T1000 (cell line): Measurements from ENCODE around the gene SLC3A2.
"Not testable (repeated sequence)": the region's sequence is repeated elsewhere in the genome, so short reads cannot be mapped to it uniquely, and the experiment has no call there.

Experiments used
- DNase-seq: peaks from one replicate; lab custom pipeline; 2025; ENCODE audit warnings: mixed read lengths; lab: John Stamatoyannopoulos, UW

SLC3A2 gene

GRCh38 chr11:62880803-62881578, at the start of gene SLC3A2:
TSS of gene SLC3A2 (plus strand) at chr11:62880896. CDS start at chr11:62881024, 128 bp downstream.
- DNase-seq = peak; percentile 65

- no peak for DNase-seq
Observed at GRCh38 chr11:62830904-62831519, 49.7 kb upstream of the SLC3A2 start.

DNA sequence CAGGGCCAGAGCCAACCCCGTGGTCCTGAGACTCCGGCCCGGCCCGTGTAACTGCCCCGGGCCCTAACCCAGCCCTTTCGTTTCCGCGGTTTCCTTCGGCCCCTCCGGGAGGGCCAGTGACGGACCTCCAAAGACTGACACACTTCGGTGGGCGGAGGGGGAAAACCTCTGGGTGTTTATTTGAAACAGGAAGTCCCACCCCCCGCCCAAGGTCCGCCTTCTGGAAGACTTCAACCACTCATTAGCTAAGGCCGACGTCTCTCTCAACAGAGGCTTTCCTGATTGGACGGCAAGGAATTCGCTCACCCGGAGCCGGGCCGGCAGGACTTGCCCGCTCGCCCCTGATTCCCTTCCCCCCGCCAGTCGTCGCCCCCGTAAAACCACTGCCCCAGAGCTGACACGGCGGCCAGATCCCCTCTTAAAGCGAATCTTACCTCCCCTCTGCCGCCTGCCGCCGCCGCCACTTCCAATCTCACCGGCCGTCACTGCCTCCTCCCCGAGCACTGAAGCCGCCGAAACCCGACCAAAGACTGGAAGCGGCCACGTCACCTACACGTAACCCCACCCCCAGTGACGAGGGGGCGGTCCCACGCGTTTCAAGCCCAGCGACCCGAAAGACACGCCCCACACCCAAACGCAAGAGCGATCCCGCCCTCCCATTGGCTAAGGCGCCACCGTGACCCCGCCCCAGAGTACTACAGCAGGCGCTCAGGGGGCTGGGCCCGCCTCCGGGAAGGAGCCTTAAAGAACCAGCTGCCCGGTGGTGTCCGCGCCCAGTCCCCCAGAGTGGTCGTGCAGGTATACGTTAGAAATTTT, 49.0 kb upstream of the SLC3A2 start, which contains the start of gene STX5:
STX5 (minus strand) TSS at position 532 of the 816 bp plus-strand sequence. CDS start 808 bp downstream, outside the sequence.
- DNase-seq = peak; percentile 98

- no peak for DNase-seq
Observed at GRCh38 chr11:62832336-62833234, 48.1 kb upstream of the SLC3A2 start, which contains the start of gene TEX54. TSS of gene TEX54 (minus strand) at chr11:62832841.

GRCh38 chr11:62835336-62835735, 45.4 kb upstream of the SLC3A2 start:
- no peak for DNase-seq

DNA sequence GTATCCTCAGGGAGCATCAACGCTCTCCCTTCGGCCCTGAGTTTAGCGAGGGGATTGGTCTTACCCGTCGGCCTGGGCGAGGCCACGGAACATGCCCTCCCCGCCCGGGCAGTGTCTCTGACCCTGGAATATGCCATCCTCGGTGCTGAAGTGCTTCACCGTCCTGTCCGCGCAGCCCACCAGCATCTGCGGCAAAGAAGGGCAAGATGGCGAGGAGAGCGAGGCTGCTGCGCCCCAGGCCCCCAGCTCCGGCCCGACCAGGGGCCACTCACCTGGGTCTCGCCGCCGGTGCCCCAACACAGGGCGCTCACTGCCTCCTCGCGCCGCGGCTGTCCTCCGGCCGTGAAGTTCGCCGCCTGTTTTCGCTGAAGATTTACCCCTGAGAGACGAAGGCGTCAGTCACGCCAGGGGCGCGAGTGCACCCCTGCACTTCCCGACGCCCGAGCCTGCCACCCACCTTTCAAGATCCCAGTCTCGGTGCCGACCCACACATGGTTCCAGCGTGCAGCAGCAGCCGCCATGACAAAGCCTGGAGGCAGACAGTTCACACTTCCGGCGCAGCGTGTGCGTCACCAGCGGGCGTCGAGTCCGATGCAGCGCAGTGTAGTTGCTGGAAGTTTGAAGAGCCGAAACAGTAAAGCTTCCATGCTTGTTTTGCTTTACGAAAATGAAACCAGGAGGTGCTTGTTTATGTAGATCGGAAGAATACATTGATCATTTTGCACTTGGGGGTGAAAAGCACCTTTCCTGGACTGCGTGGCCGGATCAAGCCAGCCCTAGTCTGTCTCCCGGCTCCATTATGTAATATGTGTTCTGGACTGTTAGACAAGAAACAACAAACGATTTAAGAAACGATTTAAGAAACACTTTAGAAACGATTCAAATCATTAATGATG, 41.4 kb upstream of the SLC3A2 start, which contains the start of gene WDR74:
WDR74 (minus strand) TSS at position 541 of the 896 bp plus-strand sequence; CDS start at position 521, 20 bp downstream.
- peak; percentile 75 for DNase-seq

- DNase-seq = peak; percentile 100
Observed at GRCh38 chr11:62840721-62841360, 39.9 kb upstream of the SLC3A2 start.

DNA sequence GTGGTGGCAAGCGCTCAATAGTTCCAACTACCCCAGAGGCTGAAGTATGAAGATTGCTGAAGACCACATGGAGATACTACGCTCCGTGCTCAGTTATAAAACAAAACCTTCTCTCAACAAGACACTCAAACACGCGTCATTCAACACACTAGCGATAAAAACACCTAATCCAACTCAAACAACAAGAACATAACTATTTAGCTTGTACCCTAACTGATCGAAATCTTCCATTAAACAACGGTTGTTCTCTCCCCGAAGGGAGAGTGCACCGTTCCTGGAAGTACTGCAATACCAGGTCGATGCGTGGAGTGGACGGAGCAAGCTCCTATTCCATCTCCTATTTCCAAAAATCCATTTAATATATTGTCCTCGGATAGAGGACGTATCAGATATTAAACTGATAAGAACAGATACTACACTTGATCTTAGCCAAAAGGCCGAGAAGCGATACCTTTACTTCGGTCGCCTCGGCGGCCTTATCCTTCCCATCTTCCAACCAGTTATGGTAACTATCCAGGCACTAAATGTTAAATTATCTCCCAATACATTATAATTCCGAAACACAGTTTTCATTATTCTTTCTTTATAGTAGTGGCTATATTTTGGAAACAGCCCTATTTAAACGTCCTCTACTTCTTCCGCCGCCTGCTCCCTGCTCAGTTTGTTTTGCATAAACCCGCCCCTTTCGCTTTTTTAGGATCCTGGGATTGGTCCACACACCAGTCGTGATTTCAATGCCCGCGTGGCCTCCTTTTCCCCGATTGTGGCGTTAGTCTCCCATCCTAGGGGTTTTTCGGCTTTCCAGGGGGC, 39.1 kb upstream of the SLC3A2 start:
- DNase-seq = peak; percentile 98

GRCh38 chr11:62842171-62842741, 38.4 kb upstream of the SLC3A2 start:
- DNase-seq = no peak

- not testable (repeated sequence) for DNase-seq
Observed at GRCh38 chr11:62842891-62843290, 37.8 kb upstream of the SLC3A2 start.

GRCh38 chr11:62843466-62843865, 37.2 kb upstream of the SLC3A2 start:
- no peak for DNase-seq

GRCh38 chr11:62844154-62844553, 36.5 kb upstream of the SLC3A2 start:
- no peak for DNase-seq

DNA sequence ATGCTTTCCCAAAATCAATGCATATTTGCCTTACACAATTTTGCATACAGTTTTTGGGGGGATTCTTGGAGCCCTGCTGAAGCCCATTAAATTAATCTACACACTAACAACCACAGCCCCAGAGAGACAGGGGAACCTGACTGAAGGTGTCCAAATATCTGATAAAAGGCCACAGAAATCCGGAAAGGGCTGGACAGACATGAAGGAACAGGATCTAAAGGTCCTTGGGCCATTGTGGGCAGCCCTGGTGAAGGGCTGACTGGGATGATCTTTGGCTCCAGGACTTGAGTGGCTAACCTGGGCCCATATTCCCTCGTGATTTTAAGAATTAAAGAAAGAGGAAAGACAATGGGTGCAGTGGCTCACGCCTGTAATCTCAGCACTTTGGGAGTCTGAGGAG, 34.5 kb upstream of the SLC3A2 start:
- DNase-seq = no peak

DNA sequence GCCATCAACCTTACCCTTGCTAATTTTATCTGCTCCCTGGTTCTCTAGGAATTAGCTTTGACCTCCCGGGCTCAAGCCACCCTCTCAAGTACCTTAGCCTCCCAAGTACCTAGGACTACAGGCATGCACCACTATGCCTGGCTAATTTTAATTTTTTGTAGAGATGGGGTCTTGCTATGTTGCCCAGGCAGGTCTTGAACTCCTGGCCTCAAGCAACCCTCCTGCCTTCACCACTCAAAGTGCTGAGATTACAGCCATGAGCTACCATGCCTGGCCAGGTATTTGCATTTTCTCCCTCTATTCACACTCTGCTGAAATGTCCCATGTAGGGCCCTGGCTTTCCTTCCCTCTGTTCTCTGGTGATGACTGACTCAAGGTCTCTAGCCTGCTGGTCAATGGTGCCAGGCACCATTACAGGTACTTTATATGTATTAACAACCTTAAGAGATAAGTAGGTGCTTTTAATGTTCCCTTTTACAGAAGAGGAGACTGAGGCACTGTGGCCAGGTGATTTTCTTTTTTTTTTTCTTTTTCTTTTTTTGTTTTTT, 32.9 kb upstream of the SLC3A2 start:
- no peak for DNase-seq

GRCh38 chr11:62850911-62851806, 29.5 kb upstream of the SLC3A2 start:
- DNase-seq = no peak

DNA sequence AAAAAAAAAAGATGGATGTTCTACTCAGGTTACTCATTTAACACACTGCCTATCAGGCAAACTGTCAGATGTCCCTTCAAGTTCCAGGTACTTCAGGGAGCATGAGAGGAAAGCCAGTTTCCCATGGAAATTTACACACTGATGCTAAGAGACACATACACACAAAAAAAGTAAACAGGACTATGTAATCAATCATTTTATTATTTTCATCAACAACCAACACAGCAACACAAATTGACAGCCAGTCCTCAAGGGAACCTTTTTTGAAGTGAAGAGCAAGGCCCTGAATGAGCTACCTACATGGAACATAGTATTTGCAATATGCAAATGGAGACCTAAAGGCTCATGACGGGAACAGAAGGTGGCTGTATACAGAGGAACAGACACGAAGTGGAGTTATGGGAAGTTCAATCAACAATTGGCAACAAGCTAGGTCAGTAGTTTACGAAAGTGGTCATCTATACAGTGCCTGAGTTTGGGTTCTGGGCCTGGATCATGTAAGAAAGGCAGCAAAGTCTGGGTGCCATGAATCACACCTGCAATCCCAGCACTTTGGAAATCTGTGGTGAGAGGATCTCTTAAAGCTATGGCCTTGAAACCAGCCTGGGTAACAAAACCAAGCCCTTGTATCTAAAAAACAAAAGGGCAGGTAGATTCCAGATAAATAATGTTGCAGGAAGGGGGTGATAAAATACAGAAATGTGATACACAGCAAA, 28.7 kb upstream of the SLC3A2 start:
- DNase-seq = no peak
